Naive thymus-derived CD4-positive, alpha-beta T cell (primary cell): Measurements from ENCODE around the gene GOT1. TPM values are rescaled to one million over a fixed set of nuclear protein-coding genes. Genes with fewer than 3 reads are reported as not detected.
A peak's percentile ranks its signal among the peaks of the same experiment; 100 is the strongest.

Source experiments
- ATAC-seq: fragments of 150-1000 bp; cut with Tn5 transposase; 2 replicates; pipeline ENCODE4 v1.10.0; 2021; ENCODE audit warnings: mild to moderate bottlenecking, moderate library complexity
- CTCF ChIA-PET: fragments of 350-600 bp; sonication (Branson Sonifier 250); formaldehyde crosslinking; loops from one replicate; lab custom pipeline; 2021; ENCODE audit warnings: antibody characterized with exemption; lab: Charles Lee
- POLR2A ChIA-PET: fragments of 350-600 bp; sonication (Branson Sonifier 250); formaldehyde crosslinking; loops from one replicate; lab custom pipeline; 2021; ENCODE audit warnings: antibody characterized with exemption, inconsistent platforms; lab: Charles Lee
- DNase-seq, 9 donors: peaks; one replicate each; pipeline versions ENCODE4 v3.0.0 to v3.0.0-alpha.2; 2020 to 2022; ENCODE audit warnings: mixed read lengths in 1 of 9
- H3K27ac ChIP-seq: one replicate; pipeline ENCODE4 v1.7.0; 2013; ENCODE audit warnings: mild to moderate bottlenecking, low read depth, low read length, moderate library complexity
- H3K27me3 ChIP-seq, 2 donors: one replicate each; pipeline ENCODE4 v1.7.0; 2013; ENCODE audit warnings: low read length in 2 of 2, mild to moderate bottlenecking in 2 of 2, moderate library complexity in 2 of 2; ENCODE audit not compliant: control insufficient read depth in 2 of 2, insufficient read depth in 2 of 2
- H3K36me3 ChIP-seq, 3 experiments: 1 replicate in 2 of 3; 2 replicates in 1 of 3; pipeline ENCODE4 v1.7.0; 2013; ENCODE audit warnings: low read length in 3 of 3, mild to moderate bottlenecking in 3 of 3, moderate library complexity in 1 of 3; ENCODE audit not compliant: insufficient read depth in 3 of 3, control insufficient read depth in 2 of 3
- H3K4me1 ChIP-seq, 2 donors: one replicate each; pipeline ENCODE4 v1.7.0; 2013; ENCODE audit warnings: low read length in 2 of 2, mild to moderate bottlenecking in 2 of 2, moderate library complexity in 1 of 2; ENCODE audit not compliant: control insufficient read depth in 2 of 2, insufficient read depth in 2 of 2
- H3K4me3 ChIP-seq: 2 replicates; pipeline ENCODE4 v1.7.0; 2013; ENCODE audit warnings: mild to moderate bottlenecking, low read length
- H3K9me3 ChIP-seq, 3 experiments: 1 replicate in 2 of 3; 2 replicates in 1 of 3; pipeline ENCODE4 v1.7.0; 2013; ENCODE audit warnings: low read length in 3 of 3; ENCODE audit not compliant: control insufficient read depth in 2 of 3
- H3K27ac Mint-ChIP-seq, 9 donors: one replicate each; pipeline ENCODE4 v1.8.0; 2020 to 2022; ENCODE audit warnings: mixed read lengths in 9 of 9, mild to moderate bottlenecking in 8 of 9, moderate library complexity in 5 of 9, inconsistent platforms in 2 of 9
- H3K27me3 Mint-ChIP-seq, 5 donors: one replicate each; pipeline ENCODE4 v1.8.0; 2021 to 2022; ENCODE audit warnings: mixed read lengths in 5 of 5, mild to moderate bottlenecking in 1 of 5
- H3K36me3 Mint-ChIP-seq, 5 donors: one replicate each; pipeline ENCODE4 v1.8.0; 2020 to 2022; ENCODE audit warnings: mixed read lengths in 5 of 5, mild to moderate bottlenecking in 3 of 5, inconsistent platforms in 1 of 5
- H3K4me1 Mint-ChIP-seq, 7 donors: one replicate each; pipeline ENCODE4 v1.8.0; 2020 to 2022; ENCODE audit warnings: mixed read lengths in 7 of 7, mild to moderate bottlenecking in 3 of 7, inconsistent platforms in 1 of 7
- H3K4me3 Mint-ChIP-seq, 10 donors: one replicate each; pipeline ENCODE4 v1.8.0; 2020 to 2022; ENCODE audit warnings: mild to moderate bottlenecking in 10 of 10, mixed read lengths in 10 of 10, moderate library complexity in 6 of 10, inconsistent platforms in 2 of 10
- H3K9me3 Mint-ChIP-seq, 11 donors: one replicate each; pipeline ENCODE4 v1.8.0; 2020 to 2022; ENCODE audit warnings: mixed read lengths in 11 of 11, mild to moderate bottlenecking in 4 of 11, inconsistent platforms in 1 of 11, moderate library complexity in 1 of 11
- intact Hi-C, 2 donors: fragments of 100-400 bp; cut with micrococcal nuclease; formaldehyde crosslinking; loops; one replicate each; pipeline ENCODE4 v1.15.1; 2023
- polyA plus RNA-seq, 2 donors: library from polyadenylated mRNA; unstranded; fragments of 300-500 nt; fragmentation: Illumina TruSeq; gene quantifications; one replicate each; pipeline ENCODE4 v1.2.3, GENCODE V29; 2021
- total RNA-seq, 6 experiments: library from RNA in 5 of 6; stranded (reverse) in 5 of 6; gene quantifications; 1 replicate in 5 of 6; 2 replicates in 1 of 6; pipeline ENCODE4 v1.2.3 and lab custom pipeline; 2021 to 2026

Gene GOT1
- total and polyA plus RNA-seq, 7 experiments from 2014 or later, result 8.0 to 22.2 (median 12.2) TPM

DNA sequence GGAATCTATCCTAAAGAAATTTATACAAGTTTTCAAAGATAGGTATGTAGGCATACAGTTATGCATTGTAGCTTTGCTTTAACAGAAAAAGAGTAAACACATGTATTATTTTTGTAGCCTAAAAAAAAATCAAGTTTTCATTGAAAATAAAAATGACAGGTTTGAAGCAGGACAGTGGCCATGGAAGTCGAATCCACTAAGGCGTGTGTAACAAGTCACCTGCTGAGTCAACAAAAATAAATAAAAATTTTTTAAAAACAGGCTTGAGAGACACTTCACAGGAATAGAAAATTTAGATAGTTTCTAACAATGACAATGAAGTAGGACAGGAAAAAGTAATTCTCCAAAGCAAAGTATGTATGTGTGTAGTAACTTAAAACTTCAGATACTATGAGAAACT, 8.5 kb upstream of the GOT1 start:
- peaks cover 0 to 13% (median 8%) of the 10 kb centered on the region in 7 donors for H3K4me1 Mint-ChIP-seq
- Histone ChIP-seq H3K36me3 (peaks cover 0 to 2% (median 0%) of the 10 kb centered on the region in 3 experiments), H3K4me3 (no peak overlapping the region), H3K27ac (no peak overlapping the region), H3K9me3 (no peaks in the 10 kb centered on the region), H3K27me3 (no peaks in the 10 kb centered on the region), H3K4me1 (no peaks in the 10 kb centered on the region)
- DNase-seq, result no peak
- H3K4me3 Mint-ChIP-seq, result no peak overlapping the region
- ChIA-PET POLR2A (no interaction called here), CTCF (no interaction called here)
- peak overlapping the region in 1 of 9 donors; percentile 26 for H3K27ac Mint-ChIP-seq
- no peak for ATAC-seq
- intact Hi-C loops, result loop anchor here in 1 of 2 donors (10.0 kb wide), 1 partner anchor 994 kb away; the partner anchor contains the start of gene HPS1
- peaks cover 0 to 2% (median 0%) of the 10 kb centered on the region in 5 donors for H3K36me3 Mint-ChIP-seq
- no peaks in the 10 kb centered on the region for H3K27me3 Mint-ChIP-seq
- H3K9me3 Mint-ChIP-seq, result no peaks in the 10 kb centered on the region

DNA sequence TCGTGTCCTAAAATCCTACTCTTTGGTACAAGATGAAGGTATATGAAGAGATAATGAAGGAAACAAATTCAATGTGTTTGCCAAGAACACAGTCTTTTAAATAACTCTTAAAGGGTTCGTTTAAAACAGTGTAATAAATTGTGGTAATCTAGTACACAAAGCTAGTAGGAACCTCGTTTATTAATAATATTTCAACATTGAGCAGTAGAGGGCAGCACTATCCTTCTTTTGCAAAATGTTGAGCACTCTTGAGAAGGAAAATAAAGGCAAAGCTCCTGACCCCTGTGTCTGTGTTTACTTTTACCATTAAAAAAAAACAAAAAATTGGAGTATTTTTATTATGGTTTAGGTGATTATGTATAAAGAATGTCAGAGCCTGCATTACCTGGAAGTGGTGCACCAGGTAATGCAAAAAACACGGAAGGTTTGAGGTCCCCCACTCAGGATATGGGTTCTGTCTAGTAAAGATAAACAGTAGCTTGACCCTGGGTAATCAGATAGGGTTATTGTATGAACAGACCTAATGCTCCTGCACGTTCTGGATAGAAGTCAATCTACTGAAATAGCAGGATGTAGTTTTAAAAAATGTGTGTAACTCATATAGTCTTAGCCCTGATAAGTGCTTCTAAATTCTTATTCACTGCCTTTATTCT, 5.7 kb upstream of the GOT1 start:
- Histone ChIP-seq H3K4me3 (no peak overlapping the region), H3K4me1 (no peaks in the 10 kb centered on the region), H3K27me3 (no peaks in the 10 kb centered on the region), H3K9me3 (no peaks in the 10 kb centered on the region), H3K36me3 (peaks cover 0 to 4% (median 0%) of the 10 kb centered on the region in 3 experiments), H3K27ac (no peak overlapping the region)
- DNase-seq, result peak in 6 of 9 donors; percentile 11 to 51 (median 28)
- ATAC-seq, result peak; percentile 73
- ChIA-PET CTCF (interaction anchor here (0.6 to 2.2 kb wide), 8 partner anchors 8 to 576 kb away, joined by 3 to 17 read pairs (median 4); partner anchors contain the start of genes COX15 and CUTC), POLR2A (interaction anchor here (0.6 kb wide), 1 partner anchor 13 kb away, joined by 3 read pairs; no protein-coding TSS in a partner anchor)
- Mint-ChIP-seq H3K4me3 (no peak overlapping the region), H3K27me3 (no peaks in the 10 kb centered on the region), H3K9me3 (no peaks in the 10 kb centered on the region), H3K27ac (peak overlapping the region in 1 of 9 donors; percentile 40), H3K4me1 (peaks cover 13 to 37% (median 25%) of the 10 kb centered on the region in 7 donors), H3K36me3 (peaks cover 0 to 7% (median 0%) of the 10 kb centered on the region in 5 donors)
- intact Hi-C loops, result loop anchor here (1.0 to 10.0 kb wide), 3 partner anchors 176 to 991 kb away; partner anchors contain the start of gene HPS1 (in 1 of the 2)

DNA sequence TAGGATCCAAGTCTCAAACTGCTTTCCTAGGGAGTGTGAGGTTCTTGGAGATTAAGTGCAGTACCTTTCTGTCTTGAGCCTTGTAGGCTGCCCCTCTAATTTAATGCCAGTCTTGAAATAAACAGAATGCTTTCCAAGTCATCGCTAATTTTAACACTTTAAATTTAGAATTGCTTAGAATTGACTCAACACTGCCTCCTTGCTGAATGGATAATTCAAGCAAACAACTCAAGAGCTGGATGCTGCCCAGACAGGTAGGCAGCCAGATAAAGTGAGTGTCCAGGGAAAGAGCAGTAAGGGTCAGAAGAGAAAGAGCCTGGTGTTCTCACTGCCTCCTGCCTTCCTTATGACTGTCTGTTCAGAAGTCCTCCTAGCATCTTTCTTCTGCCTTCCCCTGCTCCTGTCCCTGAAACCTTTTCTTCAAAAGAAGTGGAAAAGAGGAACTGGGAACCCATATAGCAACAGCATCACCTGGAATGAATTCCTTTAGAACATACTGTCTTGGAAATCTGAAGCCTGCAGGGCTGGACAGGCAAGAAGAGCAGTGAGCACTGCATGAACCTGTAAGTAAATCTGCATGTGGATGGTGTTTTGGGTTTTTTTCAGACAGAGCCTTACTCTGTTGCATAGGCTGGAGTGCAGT, 3.1 kb upstream of the GOT1 start:
- Mint-ChIP-seq H3K27ac (no peak overlapping the region), H3K9me3 (peaks cover 0 to 5% (median 0%) of the 10 kb centered on the region in 11 donors), H3K36me3 (peaks cover 0 to 7% (median 0%) of the 10 kb centered on the region in 5 donors), H3K4me1 (peaks cover 23 to 58% (median 46%) of the 10 kb centered on the region in 7 donors), H3K27me3 (no peaks in the 10 kb centered on the region), H3K4me3 (no peak overlapping the region)
- CTCF ChIA-PET, result no interaction called here
- no peak overlapping the region for H3K4me3 ChIP-seq
- H3K36me3 ChIP-seq, result peaks cover 0 to 4% (median 0%) of the 10 kb centered on the region in 3 experiments
- intact Hi-C loops, result loop anchor here (5.0 to 10.0 kb wide), 2 partner anchors 966 to 989 kb away; partner anchors contain the start of gene HPS1 (in 1 of the 2)
- no peak for ATAC-seq
- no peaks in the 10 kb centered on the region for H3K9me3 ChIP-seq
- H3K4me1 ChIP-seq, result peaks cover 5 to 9% of the 10 kb centered on the region in 2 donors
- H3K27ac ChIP-seq, result no peak overlapping the region
- H3K27me3 ChIP-seq, result no peaks in the 10 kb centered on the region
- POLR2A ChIA-PET, result no interaction called here
- no peak for DNase-seq

DNA sequence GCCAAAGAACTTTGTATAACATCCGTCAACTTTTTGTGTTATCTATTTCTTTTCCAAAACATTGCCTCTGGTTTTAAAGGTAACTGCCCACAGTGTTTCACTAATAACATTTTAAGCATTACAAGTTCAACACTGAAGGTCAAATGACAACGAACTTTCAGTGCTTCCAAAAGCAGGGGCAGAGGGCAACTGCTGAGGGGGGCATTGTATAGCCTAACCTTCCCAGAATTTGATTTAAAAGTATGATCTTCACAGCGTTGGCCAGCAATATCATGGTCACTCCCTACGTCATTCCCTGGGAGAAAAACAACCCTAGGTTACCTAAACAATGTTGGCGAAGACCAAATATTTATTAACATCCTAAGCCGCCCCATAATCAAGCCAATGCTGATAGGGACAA, 2.5 kb upstream of the GOT1 start:
- Mint-ChIP-seq H3K4me3 (peak overlapping the region in 2 of 10 donors; percentile 94 to 99), H3K27ac (peak overlapping the region in 1 of 9 donors; percentile 3), H3K9me3 (peaks cover 0 to 5% (median 0%) of the 10 kb centered on the region in 11 donors), H3K4me1 (peaks cover 23 to 58% (median 46%) of the 10 kb centered on the region in 7 donors), H3K36me3 (peaks cover 0 to 7% (median 0%) of the 10 kb centered on the region in 5 donors), H3K27me3 (no peaks in the 10 kb centered on the region)
- CTCF ChIA-PET, result no interaction called here
- no peak for ATAC-seq
- intact Hi-C loops, result loop anchor here (5.0 to 10.0 kb wide), 2 partner anchors 966 to 988 kb away; partner anchors contain the start of gene HPS1 (in 1 of the 2)
- H3K27me3 ChIP-seq, result no peaks in the 10 kb centered on the region
- peaks cover 5 to 9% of the 10 kb centered on the region in 2 donors for H3K4me1 ChIP-seq
- H3K27ac ChIP-seq, result no peak overlapping the region
- no peak overlapping the region for H3K4me3 ChIP-seq
- H3K9me3 ChIP-seq, result no peaks in the 10 kb centered on the region
- POLR2A ChIA-PET, result no interaction called here
- peaks cover 0 to 4% (median 0%) of the 10 kb centered on the region in 3 experiments for H3K36me3 ChIP-seq
- no peak for DNase-seq

DNA sequence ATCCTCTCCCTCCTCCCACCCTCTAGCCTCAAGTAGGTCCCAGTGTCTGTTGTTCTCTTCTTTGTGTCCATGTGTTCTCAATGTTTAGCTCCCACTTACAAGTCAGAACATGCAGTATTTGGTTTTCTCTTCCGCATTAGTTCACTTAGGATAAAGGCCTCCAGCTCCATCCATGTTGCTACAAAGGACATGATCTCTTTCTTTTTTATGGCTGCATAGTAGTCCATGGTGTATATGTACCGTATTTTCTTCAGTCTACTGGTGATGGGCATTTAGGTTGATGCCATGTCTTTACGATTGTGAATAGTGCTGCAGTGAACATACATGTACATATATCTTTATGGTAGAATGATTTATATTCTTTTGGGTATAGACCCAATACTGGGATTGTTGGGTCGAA, 1.6 kb upstream of the GOT1 start:
- H3K27ac Mint-ChIP-seq, result peak overlapping the region in 8 of 9 donors; percentile 14 to 97 (median 82)

DNA sequence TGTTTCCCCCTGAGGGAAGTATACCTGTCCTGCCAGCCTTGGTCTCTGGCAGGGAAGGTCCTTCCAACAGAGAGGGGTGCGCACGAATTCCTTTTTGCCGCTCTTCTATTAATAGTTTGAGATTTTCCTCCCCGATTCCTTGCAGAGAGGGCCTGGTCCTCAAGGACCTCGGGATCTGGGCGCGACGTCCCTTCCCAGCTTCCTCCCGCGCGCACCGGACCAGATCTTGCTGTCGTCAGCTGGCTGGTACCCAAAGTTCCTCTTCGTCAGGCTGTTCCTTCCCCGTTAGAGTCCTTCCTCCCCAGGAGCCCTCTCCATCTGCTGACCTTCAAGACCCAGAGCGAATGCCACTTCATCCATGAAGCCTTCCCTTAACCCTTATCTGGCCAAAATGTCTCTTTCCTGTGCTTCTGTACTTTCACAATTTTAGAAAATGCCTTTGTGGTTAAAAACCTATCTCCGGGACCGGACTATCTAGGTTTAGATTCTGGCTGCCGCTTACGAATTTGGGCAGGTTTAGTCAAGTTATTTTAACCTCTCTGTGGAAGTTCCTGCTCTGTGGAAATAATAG, 851 bp upstream of the GOT1 start:
- Histone ChIP-seq H3K4me3 (peak overlapping the region; percentile 81), H3K36me3 (peaks cover 0 to 4% (median 0%) of the 10 kb centered on the region in 3 experiments), H3K9me3 (no peaks in the 10 kb centered on the region), H3K27me3 (no peaks in the 10 kb centered on the region), H3K4me1 (peaks cover 5 to 9% of the 10 kb centered on the region in 2 donors), H3K27ac (peak overlapping the region; percentile 90)
- CTCF ChIA-PET, result no interaction called here
- peak overlapping the region; percentile 94 to 100 (median 98) for H3K4me3 Mint-ChIP-seq
- POLR2A ChIA-PET, result interaction anchor here (1.2 to 1.5 kb wide), 4 partner anchors 9 to 301 kb away, joined by 3 to 10 read pairs (median 4); partner anchors contain the start of gene SLC25A28
- no peak for ATAC-seq
- intact Hi-C loops, result loop anchor here (2.0 to 10.0 kb wide), 6 partner anchors 38 to 1296 kb away; partner anchors contain the start of genes ENTPD7 (in 1 of the 2), ERLIN1 (in 1 of the 2), HPS1 (in 1 of the 2) and R3HCC1L (in 1 of the 2)
- peak in 5 of 9 donors; percentile 2 to 22 (median 11) for DNase-seq
- peaks cover 0 to 5% (median 0%) of the 10 kb centered on the region in 11 donors for H3K9me3 Mint-ChIP-seq
- H3K4me1 Mint-ChIP-seq, result peaks cover 19 to 58% (median 46%) of the 10 kb centered on the region in 7 donors
- peaks cover 0 to 7% (median 0%) of the 10 kb centered on the region in 5 donors for H3K36me3 Mint-ChIP-seq
- peak overlapping the region; percentile 88 to 97 (median 94) for H3K27ac Mint-ChIP-seq
- H3K27me3 Mint-ChIP-seq, result no peaks in the 10 kb centered on the region

More for the DNA sequence above, 1.6 kb upstream of the GOT1 start:
- Histone ChIP-seq H3K4me3 (no peak overlapping the region), H3K27ac (no peak overlapping the region), H3K36me3 (peaks cover 0 to 4% (median 0%) of the 10 kb centered on the region in 3 experiments), H3K4me1 (peaks cover 5 to 9% of the 10 kb centered on the region in 2 donors), H3K9me3 (no peaks in the 10 kb centered on the region), H3K27me3 (no peaks in the 10 kb centered on the region)
- ChIA-PET CTCF (no interaction called here), POLR2A (interaction anchor here (1.4 kb wide), 1 partner anchor 10 kb away, joined by 3 read pairs; no protein-coding TSS in a partner anchor)
- Mint-ChIP-seq H3K4me1 (peaks cover 23 to 58% (median 46%) of the 10 kb centered on the region in 7 donors), H3K27me3 (no peaks in the 10 kb centered on the region), H3K9me3 (peaks cover 0 to 5% (median 0%) of the 10 kb centered on the region in 11 donors), H3K4me3 (peak overlapping the region; percentile 77 to 100 (median 98)), H3K36me3 (peaks cover 0 to 7% (median 0%) of the 10 kb centered on the region in 5 donors)
- DNase-seq, result no peak
- no peak for ATAC-seq
- intact Hi-C loops, result loop anchor here (5.0 to 10.0 kb wide), 2 partner anchors 965 to 987 kb away; partner anchors contain the start of gene HPS1 (in 1 of the 2)
